Ramos (cell line): ENCODE measurements around the gene CXCR2.
"Not testable (repeated sequence)": the region's sequence is repeated elsewhere in the genome, so short reads cannot be mapped to it uniquely, and the experiment has no call there.

ENCODE experiments used
- in situ Hi-C: fragments of 300-500 bp; cut with MboI; formaldehyde crosslinking; loops from one replicate; pipeline ENCODE4 v1.14.3; 2022; ENCODE audit warnings: low sequenced_read_pairs; ENCODE audit not compliant: unreplicated experiment

CXCR2 gene

DNA sequence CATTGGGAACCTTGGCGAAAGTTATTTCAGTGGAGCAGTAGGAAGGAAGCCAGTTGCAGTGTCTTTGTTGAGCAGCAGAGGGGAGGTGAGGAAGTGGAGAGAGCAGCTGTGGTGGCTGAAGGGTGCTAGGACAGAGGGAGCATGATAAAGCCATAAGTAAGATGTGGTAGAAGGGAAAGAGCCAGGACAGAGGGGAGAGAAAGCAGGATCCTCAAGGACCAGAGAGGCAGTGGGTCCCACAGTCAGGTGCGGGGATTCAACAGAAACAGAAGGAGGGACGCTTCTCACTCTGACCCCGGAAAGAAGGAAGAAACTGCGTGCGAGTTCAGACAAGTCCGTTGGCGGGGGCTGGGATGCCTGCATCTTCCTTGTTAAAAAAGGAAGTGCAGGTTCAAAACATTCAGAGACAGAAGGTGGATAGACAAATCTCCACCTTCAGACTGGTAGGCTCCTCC lies at the start of gene CXCR2:
Gene CXCR2 (plus strand): TSS at position 403 of the 455 bp plus-strand sequence. CDS start 8,774 bp downstream, outside the sequence.
- in situ Hi-C loops: no loop called here

DNA sequence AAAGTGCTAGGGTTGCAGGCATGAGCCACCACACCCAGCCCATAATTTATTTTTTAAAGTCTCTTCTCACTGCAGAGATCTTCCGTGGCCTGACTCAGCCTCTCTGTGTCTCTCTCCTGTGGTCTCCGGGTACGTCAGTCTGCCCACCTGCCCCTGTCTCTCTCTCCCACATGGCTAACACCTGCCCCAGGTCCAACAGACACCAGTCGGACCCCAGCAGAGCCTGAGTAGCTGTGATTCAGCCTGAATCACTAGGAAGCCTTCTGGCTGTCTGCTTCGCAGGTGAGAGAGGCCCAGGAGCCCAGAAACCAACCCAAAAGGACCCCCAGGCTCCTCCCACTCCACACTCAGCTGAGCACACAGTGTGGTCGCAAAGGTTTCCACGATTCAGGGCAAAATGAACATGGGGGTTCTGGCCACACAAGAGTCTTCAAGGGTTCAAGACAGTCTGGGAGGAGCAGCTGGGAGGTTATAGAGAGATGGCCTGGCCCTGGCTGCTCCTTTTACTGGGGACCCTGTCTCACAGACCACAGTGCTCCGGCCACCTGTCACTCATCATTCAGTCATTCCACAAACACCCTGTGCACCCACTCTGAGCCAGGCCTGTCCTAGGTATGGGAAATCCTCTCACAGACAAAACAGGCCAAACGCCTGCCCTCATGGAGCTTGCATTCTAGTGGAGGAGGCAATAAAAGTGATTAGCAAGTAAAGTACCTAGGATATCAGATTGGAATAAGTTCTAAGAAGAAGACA lies 48.2 kb upstream of the CXCR2 start:
- in situ Hi-C loops: no loop called here

GRCh38 chr2:218079943-218080913 lies 45.6 kb upstream of the CXCR2 start:
- in situ Hi-C loops: no loop called here

DNA sequence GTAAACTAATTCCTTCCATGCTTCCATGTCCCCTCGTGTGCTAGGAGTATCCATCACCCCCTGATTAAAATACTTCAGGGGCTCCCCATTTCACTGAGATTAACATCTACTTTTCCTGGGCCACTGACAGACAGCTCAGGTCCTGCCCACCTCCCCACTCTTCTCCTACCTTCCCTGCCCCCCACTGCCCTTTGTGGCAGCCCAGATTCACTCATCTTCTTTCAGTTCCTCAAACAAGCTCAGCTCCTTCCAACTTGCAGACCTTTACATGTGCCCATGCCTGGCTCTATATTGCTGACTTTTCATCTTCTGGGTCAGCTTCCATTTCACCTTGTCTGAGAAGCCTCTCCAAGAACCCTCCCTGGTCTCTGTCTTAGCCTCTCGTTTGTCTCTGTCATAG lies 44.8 kb upstream of the CXCR2 start:
- in situ Hi-C loops: no loop called here

GRCh38 chr2:218081695-218082094 lies 44.1 kb upstream of the CXCR2 start:
- in situ Hi-C loops: no loop called here

GRCh38 chr2:218082586-218083351 lies 43.1 kb upstream of the CXCR2 start:
- in situ Hi-C loops: no loop called here

DNA sequence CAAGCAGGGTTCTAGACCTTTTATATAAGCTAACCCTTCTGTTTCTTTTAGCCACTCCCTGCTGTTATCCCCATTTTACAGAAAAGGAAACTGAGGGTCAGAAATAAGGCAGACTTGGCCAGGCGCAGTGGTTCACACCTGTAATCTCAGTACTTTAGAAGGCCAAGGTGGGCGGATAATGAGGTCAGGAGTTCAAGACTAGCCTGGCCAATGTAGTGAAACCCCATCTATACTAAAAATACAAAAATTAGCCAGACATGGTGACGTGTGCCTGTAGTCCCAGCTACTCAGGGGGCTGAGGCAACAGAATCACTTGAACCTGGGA lies 42.5 kb upstream of the CXCR2 start:
- in situ Hi-C loops: no loop called here

DNA sequence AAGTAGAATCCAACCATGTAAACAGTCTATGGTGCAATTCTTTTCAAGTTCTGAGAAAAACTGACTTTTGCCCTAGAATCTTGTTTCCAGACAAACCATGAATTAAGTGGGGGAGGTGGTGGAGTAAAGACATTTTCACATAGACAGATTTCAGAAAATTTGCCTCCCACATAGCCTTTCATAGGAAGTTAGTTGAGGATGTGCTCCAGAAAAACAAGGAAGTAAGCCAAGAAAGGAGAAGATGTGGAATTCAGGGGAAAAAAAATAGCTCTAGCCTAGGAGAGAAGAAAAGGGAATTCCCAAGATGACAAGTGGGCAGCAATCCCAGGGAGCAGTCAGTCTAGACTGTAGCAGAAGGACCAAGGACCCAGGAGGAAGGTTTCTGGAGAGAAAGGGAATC lies 39.4 kb upstream of the CXCR2 start:
- in situ Hi-C loops: no loop called here

- in situ Hi-C loops: no loop called here
These were observed 36.6 kb upstream of the CXCR2 start for GRCh38 chr2:218089259-218089658.

DNA sequence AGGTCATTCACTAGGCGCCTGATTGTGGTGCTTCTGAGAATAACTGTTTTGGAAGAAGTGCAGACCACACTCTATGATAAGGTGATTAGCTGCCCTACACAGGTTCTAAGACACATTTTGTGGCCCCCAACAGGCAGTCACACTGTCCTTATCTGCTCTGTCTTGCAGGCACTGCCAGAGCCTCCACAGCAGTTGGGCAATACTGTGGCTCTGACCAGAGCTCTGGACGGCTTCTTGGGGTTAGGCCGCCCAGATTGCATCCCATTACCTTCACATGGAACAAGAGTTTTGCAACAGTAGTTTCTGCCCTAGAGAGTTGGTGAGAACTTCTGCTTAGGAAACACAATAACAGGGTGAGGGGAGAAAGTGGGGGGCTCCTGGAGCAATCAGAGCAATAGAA lies 34.1 kb upstream of the CXCR2 start:
- in situ Hi-C loops: no loop called here

GRCh38 chr2:218093879-218094278 lies 31.9 kb upstream of the CXCR2 start:
- in situ Hi-C loops: no loop called here

- in situ Hi-C loops: no loop called here
These were observed 30.0 kb upstream of the CXCR2 start for GRCh38 chr2:218095853-218096252.

- in situ Hi-C loops: no loop called here
These were observed 27.9 kb upstream of the CXCR2 start for GRCh38 chr2:218097975-218098374.

DNA sequence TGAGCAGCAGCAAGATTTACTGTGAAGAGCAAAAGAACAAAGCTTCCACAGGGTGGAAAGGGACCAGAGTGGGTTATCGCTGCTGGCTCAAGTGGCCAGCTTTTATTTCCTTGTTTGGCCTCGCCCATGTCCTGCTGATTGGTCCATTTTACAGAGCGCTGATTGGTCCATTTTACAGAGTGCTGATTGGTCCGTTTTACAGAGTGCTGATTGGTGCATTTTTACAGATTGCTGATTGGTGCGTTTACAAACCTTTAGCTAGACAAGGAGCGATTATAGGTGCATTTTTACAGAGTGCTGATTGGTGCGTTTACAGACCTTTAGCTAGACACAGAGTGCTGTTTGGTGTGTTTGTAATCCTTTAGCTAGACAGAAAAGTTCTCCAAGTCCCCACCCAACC lies 17.0 kb upstream of the CXCR2 start:
- in situ Hi-C loops: not testable (repeated sequence)

- in situ Hi-C loops: not testable (repeated sequence)
These were observed 4.0 kb upstream of the CXCR2 start for GRCh38 chr2:218121789-218122188.

DNA sequence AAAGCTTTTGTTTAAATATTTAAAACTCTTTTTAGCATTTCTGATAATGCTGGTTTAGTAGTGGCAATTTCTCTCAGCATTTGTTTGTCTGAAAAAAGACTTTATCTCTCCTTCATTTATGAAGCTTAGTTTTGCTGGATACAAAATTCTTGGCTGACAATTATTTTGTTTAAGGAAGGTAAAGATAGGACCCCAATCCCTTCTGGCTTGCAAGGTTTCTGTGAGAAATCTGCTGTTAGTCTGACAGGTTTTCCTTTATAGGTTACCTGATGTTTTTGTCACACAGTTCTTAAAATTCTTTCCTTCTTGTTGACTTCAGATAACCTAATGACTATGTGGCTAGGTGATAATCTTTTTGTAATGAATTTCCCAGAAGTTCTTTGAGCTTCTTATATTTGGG lies 3.5 kb upstream of the CXCR2 start:
- in situ Hi-C loops: not testable (repeated sequence)

DNA sequence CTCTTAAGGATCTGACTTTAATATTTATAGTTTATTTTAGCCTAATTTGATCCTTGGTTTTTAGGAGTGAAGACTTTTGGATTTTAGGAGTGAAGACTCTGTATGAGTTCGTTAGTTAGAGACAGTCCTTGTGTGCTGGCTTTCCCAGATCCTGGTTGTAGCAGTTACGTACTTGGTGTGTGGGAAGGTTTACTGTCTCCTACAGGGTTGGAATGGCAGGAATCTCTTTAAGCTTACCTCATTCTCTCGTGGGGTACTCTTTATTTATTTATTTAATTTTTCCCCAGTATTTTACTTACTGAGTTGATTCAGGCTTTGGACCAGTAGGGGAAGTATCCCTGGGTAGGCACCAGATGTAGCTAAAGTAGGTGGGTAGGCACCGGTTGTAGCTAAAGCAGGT lies 1.8 kb upstream of the CXCR2 start:
- in situ Hi-C loops: no loop called here

- in situ Hi-C loops: no loop called here
These were observed 733 bp upstream of the CXCR2 start for GRCh38 chr2:218125095-218125494.

DNA sequence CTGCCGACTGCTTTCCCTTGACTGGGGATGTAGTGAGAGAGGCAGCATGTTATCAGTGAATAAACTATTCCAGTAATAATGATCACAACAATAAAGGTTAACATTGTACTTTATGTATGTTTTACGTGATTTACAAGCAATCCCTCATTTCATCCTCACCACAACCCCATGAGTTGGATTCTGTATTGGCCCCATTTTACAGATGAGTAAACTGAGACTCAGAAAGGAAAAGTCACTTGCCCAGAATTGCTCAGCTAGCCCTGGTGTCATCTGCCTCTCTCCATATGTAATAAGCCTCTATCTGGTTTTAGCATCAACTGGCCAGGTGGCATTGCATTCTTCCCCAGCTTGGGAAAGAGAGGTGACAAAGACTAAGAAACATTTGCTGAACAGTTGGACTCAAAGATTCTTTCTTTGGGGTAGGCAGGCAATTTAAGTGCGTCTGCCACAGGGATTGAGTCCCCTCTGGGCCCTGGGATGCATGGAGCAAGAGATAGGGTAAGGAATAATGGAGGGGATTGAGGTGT lies 2.2 kb downstream of the CXCR2 start:
- in situ Hi-C loops: no loop called here

GRCh38 chr2:218128781-218129457 lies 3.1 kb downstream of the CXCR2 start:
- in situ Hi-C loops: no loop called here
